Endothelial cell of umbilical vein (primary cell): ENCODE results near the gene LSM3. TPM values are rescaled to one million over a fixed set of nuclear protein-coding genes. Genes with fewer than 3 reads are reported as not detected.

Experiments used
- BruUV-seq: library from RNA; stranded (reverse); fragments of 400-500 nt; replicated peaks from 2 replicates; lab custom pipeline; 2021; lab: Mats Ljungman, UMichigan
- CTCF ChIA-PET: fragments of 300-600, 350-600 bp; sonication (Branson Sonifier 250); formaldehyde crosslinking; loops from one replicate; lab custom pipeline; 2021; ENCODE audit warnings: antibody characterized with exemption, inconsistent platforms; lab: Charles Lee
- POLR2A ChIA-PET: fragments of 300-600, 350-600 bp; sonication (Branson Sonifier 250); formaldehyde crosslinking; loops from one replicate; lab custom pipeline; 2021; ENCODE audit warnings: antibody characterized with exemption, inconsistent platforms; lab: Charles Lee
- DNase-seq: peaks from one replicate; pipeline ENCODE4 v3.0.0-alpha.2; 2011; ENCODE audit warnings: low read depth, low spot score
- FAIRE-seq: peaks from 2 replicates; lab custom pipeline; 2011; peaks lifted over from hg19 to GRCh38; lab: Jason Lieb, UNC
- H2AFZ ChIP-seq: 2 replicates; pipeline ENCODE4 v1.6.0; 2012; ENCODE audit warnings: low read depth, low read length, control low read depth, inconsistent platforms
- H3K27ac ChIP-seq: 2 replicates; pipeline ENCODE4 v1.5.1; 2011; ENCODE audit warnings: low read depth, mild to moderate bottlenecking, control low read depth, low read length, moderate library complexity; ENCODE audit not compliant: insufficient read depth
- H3K27me3 ChIP-seq, 2 experiments: 2 replicates each; pipeline versions ENCODE4 v1.6.0 to v1.6.1; 2011; ENCODE audit warnings: low read length in 2 of 2, mixed read lengths in 1 of 2; ENCODE audit not compliant: control insufficient read depth in 2 of 2, insufficient read depth in 2 of 2
- H3K36me3 ChIP-seq, 2 experiments: 2 replicates in 1 of 2; 3 replicates in 1 of 2; pipeline ENCODE4 v1.5.1; 2011; ENCODE audit warnings: low read length in 2 of 2, mild to moderate bottlenecking in 1 of 2, moderate library complexity in 1 of 2; ENCODE audit not compliant: control insufficient read depth in 2 of 2, insufficient read depth in 2 of 2; ENCODE audit errors: extremely low read depth in 1 of 2
- H3K4me1 ChIP-seq: 3 replicates; pipeline ENCODE4 v1.5.1; 2011; ENCODE audit warnings: mild to moderate bottlenecking, low read length; ENCODE audit not compliant: control insufficient read depth, insufficient read depth; ENCODE audit errors: extremely low read depth
- H3K4me2 ChIP-seq: 2 replicates; pipeline ENCODE4 v1.6.1; 2011; ENCODE audit warnings: low read length, control low read depth, mixed read lengths; ENCODE audit not compliant: insufficient read depth
- H3K4me3 ChIP-seq, 3 experiments: fragments of 200-600 bp in 1 of 3; sonication (generic), shearing (Covaris generic) in 1 of 3; replicated peaks in 1 of 3; 2 replicates each; pipeline ENCODE4 v1.5.1; 2011 to 2016; ENCODE audit warnings: control low read depth in 3 of 3, low read length in 3 of 3, mild to moderate bottlenecking in 2 of 3, inconsistent platforms in 1 of 3, low read depth in 1 of 3, moderate library complexity in 1 of 3; ENCODE audit not compliant: insufficient read depth in 1 of 3
- H3K79me2 ChIP-seq: 2 replicates; pipeline ENCODE4 v1.6.0; 2012; ENCODE audit warnings: low read length, inconsistent platforms; ENCODE audit not compliant: control insufficient read depth, insufficient read depth
- H3K9ac ChIP-seq: replicated peaks from 2 replicates; pipeline ENCODE3; 2011; ENCODE audit warnings: low read length, control low read depth; ENCODE audit not compliant: insufficient read depth; ENCODE audit errors: extremely low read depth
- H3K9me1 ChIP-seq: replicated peaks from 3 replicates; pipeline ENCODE4 v1.6.0; 2011; ENCODE audit warnings: mild to moderate bottlenecking, low read length; ENCODE audit not compliant: control insufficient read depth, insufficient read depth; ENCODE audit errors: extremely low read depth
- H3K9me3 ChIP-seq: replicated peaks from 2 replicates; pipeline ENCODE4 v1.5.1; 2012; ENCODE audit warnings: low read length, inconsistent platforms; ENCODE audit not compliant: control insufficient read depth, insufficient read depth
- H4K20me1 ChIP-seq: replicated peaks from 2 replicates; pipeline ENCODE3; 2011; ENCODE audit warnings: mild to moderate bottlenecking, low read length; ENCODE audit not compliant: control insufficient read depth, insufficient read depth; ENCODE audit errors: extremely low read depth
- EZH2 ChIP-seq: IDR thresholded peaks from 2 replicates; pipeline ENCODE4 v1.6.1; 2012; ENCODE audit warnings: borderline replicate concordance, low read depth, mild to moderate bottlenecking, moderate library complexity, low read length, inconsistent platforms; ENCODE audit not compliant: severe bottlenecking
- GATA2 ChIP-seq: IDR thresholded peaks from 2 replicates; pipeline ENCODE4 v1.7.0; 2011; ENCODE audit warnings: low read depth, mild to moderate bottlenecking, moderate library complexity, mixed read lengths, low read length; ENCODE audit not compliant: insufficient read length, insufficient read depth
- JUN ChIP-seq: IDR thresholded peaks from 2 replicates; pipeline ENCODE4 v1.6.1; 2011; ENCODE audit warnings: borderline replicate concordance, low read depth; ENCODE audit not compliant: insufficient read length, insufficient read depth
- MYC ChIP-seq: IDR thresholded peaks from one replicate; pipeline ENCODE4 v1.6.1; 2011; ENCODE audit warnings: mild to moderate bottlenecking, low read depth, low read length
- POLR2AphosphoS5 ChIP-seq: IDR thresholded peaks from 2 replicates; pipeline ENCODE4 v1.6.1; 2012; ENCODE audit warnings: low read depth, mild to moderate bottlenecking, control low read depth, low read length, moderate library complexity; ENCODE audit not compliant: insufficient read depth
- dilution Hi-C: fragments of 300-500 bp; cut with MboI; formaldehyde crosslinking; loops from one replicate; pipeline ENCODE4 v1.15.0; 2019; ENCODE audit warnings: low sequenced_read_pairs; ENCODE audit not compliant: extremely low pct_ligation_motif_present
- intact Hi-C: fragments of 100-400 bp; cut with micrococcal nuclease; formaldehyde crosslinking; loops from one replicate; pipeline ENCODE4 v1.10.0; 2022
- polyA plus RNA-seq, 4 experiments: library from polyadenylated mRNA; depleted of rRNA in 3 of 4; stranded (reverse) in 3 of 4; unstranded in 1 of 4; fragments of >200 nt; gene quantifications; 2 replicates each; pipeline versions ENCODE4 v1.2.1 to v1.2.3, GENCODE V29; 2011 to 2012; ENCODE audit warnings: missing spikeins in 1 of 4
- total RNA-seq: library from RNA; stranded (reverse); gene quantifications from 2 replicates; pipeline ENCODE4 v1.2.3, GENCODE V29; 2021
- TF ChIP-seq, protein P1 (sequence below), 2 donors: IDR thresholded peaks; 1 replicate in 1 of 2; 2 replicates in 1 of 2; pipeline ENCODE4 v1.5.1; 2011; ENCODE audit warnings: low read length in 2 of 2, mild to moderate bottlenecking in 2 of 2, moderate library complexity in 2 of 2, control low read depth in 1 of 2, inconsistent platforms in 1 of 2, low read depth in 1 of 2; ENCODE audit not compliant: insufficient read depth in 1 of 2; ENCODE audit errors: extremely low read depth in 1 of 2
- TF ChIP-seq, protein P2 (sequence below): IDR thresholded peaks from 2 replicates; pipeline ENCODE4 v1.6.1; 2011; ENCODE audit not compliant: insufficient read depth, insufficient read length

LSM3 gene
- total and polyA plus RNA-seq, 2 donors (not counting 3 experiments of a cell fraction or from before 2014, with no cell fraction given) = 4.4 to 13.0 TPM

DNA sequence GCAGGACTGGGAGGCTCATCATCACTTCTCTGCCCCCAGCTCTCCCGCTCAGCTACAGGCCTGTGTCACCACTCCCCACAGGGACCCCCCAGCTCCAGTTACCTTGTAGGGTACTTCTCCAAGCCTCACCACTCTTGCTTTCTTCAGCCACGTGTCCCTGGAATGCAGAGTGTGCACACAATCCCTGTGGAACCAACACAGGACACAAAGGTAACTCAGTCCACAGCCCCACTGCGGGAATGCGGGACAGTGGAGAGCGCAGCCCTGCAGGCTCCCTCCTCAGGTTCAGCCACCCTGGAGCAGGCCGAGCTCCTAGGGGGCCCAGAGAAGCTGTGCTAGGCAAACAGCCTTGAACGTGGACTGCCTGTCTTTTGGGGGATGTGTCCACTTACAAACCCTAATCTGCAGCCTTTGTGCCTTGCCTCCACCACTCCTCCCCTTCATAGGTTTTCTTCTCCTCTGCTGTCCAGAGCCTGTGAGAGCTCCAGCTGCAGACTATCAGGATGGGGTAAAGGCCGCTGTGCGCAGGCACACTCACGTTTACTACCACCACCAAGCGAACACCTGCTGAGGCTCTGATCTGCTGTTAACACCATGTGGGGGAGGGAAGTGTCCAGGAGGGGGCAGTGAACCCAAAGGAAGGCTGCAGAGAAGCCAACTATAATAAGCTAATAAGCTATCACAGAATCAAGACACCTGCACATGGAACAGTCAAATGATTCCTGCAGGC, 26.2 kb upstream of the LSM3 start:
- no peak overlapping the region for H3K27ac ChIP-seq
- H3K4me1 ChIP-seq = peaks cover 2% of the 10 kb centered on the region
- no peak for FAIRE-seq
- no peaks in the 10 kb centered on the region for H3K27me3 ChIP-seq
- intact Hi-C loops = no loop called here
- H4K20me1 ChIP-seq = no peaks in the 10 kb centered on the region
- BruUV-seq = no TSS peak
- H3K36me3 ChIP-seq = peaks cover 4 to 20% of the 10 kb centered on the region in 2 experiments
- ChIA-PET CTCF (interaction anchor here (0.6 to 2.3 kb wide), 10 partner anchors 8 to 256 kb away, joined by 3 to 8 read pairs (median 4); partner anchors contain the start of genes CHCHD4, LSM3, TMEM43 and XPC), POLR2A (no interaction called here)
- DNase-seq = no peak
- H2AFZ ChIP-seq = no peak overlapping the region
- dilution Hi-C loops = no loop called here
- no peaks in the 10 kb centered on the region for H3K9me1 ChIP-seq
- TF ChIP-seq, protein P1, sequence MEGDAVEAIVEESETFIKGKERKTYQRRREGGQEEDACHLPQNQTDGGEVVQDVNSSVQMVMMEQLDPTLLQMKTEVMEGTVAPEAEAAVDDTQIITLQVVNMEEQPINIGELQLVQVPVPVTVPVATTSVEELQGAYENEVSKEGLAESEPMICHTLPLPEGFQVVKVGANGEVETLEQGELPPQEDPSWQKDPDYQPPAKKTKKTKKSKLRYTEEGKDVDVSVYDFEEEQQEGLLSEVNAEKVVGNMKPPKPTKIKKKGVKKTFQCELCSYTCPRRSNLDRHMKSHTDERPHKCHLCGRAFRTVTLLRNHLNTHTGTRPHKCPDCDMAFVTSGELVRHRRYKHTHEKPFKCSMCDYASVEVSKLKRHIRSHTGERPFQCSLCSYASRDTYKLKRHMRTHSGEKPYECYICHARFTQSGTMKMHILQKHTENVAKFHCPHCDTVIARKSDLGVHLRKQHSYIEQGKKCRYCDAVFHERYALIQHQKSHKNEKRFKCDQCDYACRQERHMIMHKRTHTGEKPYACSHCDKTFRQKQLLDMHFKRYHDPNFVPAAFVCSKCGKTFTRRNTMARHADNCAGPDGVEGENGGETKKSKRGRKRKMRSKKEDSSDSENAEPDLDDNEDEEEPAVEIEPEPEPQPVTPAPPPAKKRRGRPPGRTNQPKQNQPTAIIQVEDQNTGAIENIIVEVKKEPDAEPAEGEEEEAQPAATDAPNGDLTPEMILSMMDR (IDR thresholded peaks at IDR 0.05; ENCODE audit: extremely low read depth in 1 of 2, insufficient read depth in 1 of 2, low read depth in 1 of 2, low read length in 2 of 2) = peak in 1 of 2 donors; percentile 37
- TF ChIP-seq POLR2AphosphoS5 (no peak), GATA2 (no peak), JUN (no peak), EZH2 (no peak), MYC (no peak)
- TF ChIP-seq, protein P2, sequence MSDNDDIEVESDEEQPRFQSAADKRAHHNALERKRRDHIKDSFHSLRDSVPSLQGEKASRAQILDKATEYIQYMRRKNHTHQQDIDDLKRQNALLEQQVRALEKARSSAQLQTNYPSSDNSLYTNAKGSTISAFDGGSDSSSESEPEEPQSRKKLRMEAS = no peak
- H3K79me2 ChIP-seq = no peaks in the 10 kb centered on the region
- no peak overlapping the region for H3K4me3 ChIP-seq
- no peak overlapping the region for H3K4me2 ChIP-seq
- no peaks in the 10 kb centered on the region for H3K9me3 ChIP-seq
- no peak overlapping the region for H3K9ac ChIP-seq
